ENCODE measurements around the gene CSMD2.

- TF ChIP-seq CTCF (IDR thresholded peaks at IDR 0.05) (no peak), POLR2A (IDR thresholded peaks at IDR 0.05) (no peak), EP300 (IDR thresholded peaks at IDR 0.05) (no peak), POLR2AphosphoS5 (IDR thresholded peaks at IDR 0.05) (no peak)
Observed at GRCh38 chr1:33825506-33825905, 339.5 kb downstream of the CSMD2 start.

Measured in upper lobe of left lung (tissue), 4 donors.